ENCODE data around the gene DNAH10.

DNAH10 gene

GRCh38 chr12:123747309-123747708, 14.8 kb upstream of the DNAH10 start:
- no peak for TF ChIP-seq CTCF (IDR thresholded peaks at IDR 0.05; ENCODE audit: low read depth, low read length, missing control alignments)
- DNase-seq (ENCODE audit: low read depth) = no peak
- no peak overlapping the region for H3K4me3 ChIP-seq (ENCODE audit: low read depth, low read length)

GRCh38 chr12:123748161-123748560, 13.9 kb upstream of the DNAH10 start:
- no peak for DNase-seq (ENCODE audit: low read depth)
- TF ChIP-seq CTCF (IDR thresholded peaks at IDR 0.05; ENCODE audit: low read depth, low read length, missing control alignments) = no peak
- H3K4me3 ChIP-seq (ENCODE audit: low read depth, low read length) = no peak overlapping the region

GRCh38 chr12:123748661-123749060, 13.4 kb upstream of the DNAH10 start:
- H3K4me3 ChIP-seq (ENCODE audit: low read depth, low read length) = no peak overlapping the region
- DNase-seq (ENCODE audit: low read depth) = no peak
- TF ChIP-seq CTCF (IDR thresholded peaks at IDR 0.05; ENCODE audit: low read depth, low read length, missing control alignments) = no peak

GRCh38 chr12:123749355-123749754, 12.7 kb upstream of the DNAH10 start:
- no peak overlapping the region for H3K4me3 ChIP-seq (ENCODE audit: low read depth, low read length)
- TF ChIP-seq CTCF (IDR thresholded peaks at IDR 0.05; ENCODE audit: low read depth, low read length, missing control alignments) = no peak
- DNase-seq (ENCODE audit: low read depth) = no peak

- no peak for DNase-seq (ENCODE audit: low read depth)
- no peak overlapping the region for H3K4me3 ChIP-seq (ENCODE audit: low read depth, low read length)
- no peak for TF ChIP-seq CTCF (IDR thresholded peaks at IDR 0.05; ENCODE audit: low read depth, low read length, missing control alignments)
These were observed 11.9 kb upstream of the DNAH10 start for GRCh38 chr12:123750159-123750656.

- TF ChIP-seq CTCF (IDR thresholded peaks at IDR 0.05; ENCODE audit: low read depth, low read length, missing control alignments) = no peak
- no peak for DNase-seq (ENCODE audit: low read depth)
- H3K4me3 ChIP-seq (ENCODE audit: low read depth, low read length) = no peak overlapping the region
These were observed 10.1 kb upstream of the DNAH10 start for GRCh38 chr12:123752046-123752445.

- no peak overlapping the region for H3K4me3 ChIP-seq (ENCODE audit: low read depth, low read length)
- DNase-seq (ENCODE audit: low read depth) = no peak
- no peak for TF ChIP-seq CTCF (IDR thresholded peaks at IDR 0.05; ENCODE audit: low read depth, low read length, missing control alignments)
These were observed 7.9 kb upstream of the DNAH10 start for GRCh38 chr12:123754041-123754772.

Data from GM12864 (cell line).